NCI-H1694 (cell line): ENCODE data around the gene MAP4K4.

ENCODE experiments used
- DNase-seq: peaks from one replicate; lab custom pipeline; 2025; lab: John Stamatoyannopoulos, UW

MAP4K4 gene

GRCh38 chr2:101815739-101816391, 118.4 kb downstream of the MAP4K4 start:
- DNase-seq, result no peak

GRCh38 chr2:101816598-101816997, 119.1 kb downstream of the MAP4K4 start:
- DNase-seq, result no peak

- no peak for DNase-seq
These were observed 120.0 kb downstream of the MAP4K4 start for GRCh38 chr2:101817481-101817880.

GRCh38 chr2:101818531-101819451, 121.3 kb downstream of the MAP4K4 start:
- DNase-seq, result no peak

GRCh38 chr2:101820519-101820918, 123.0 kb downstream of the MAP4K4 start:
- no peak for DNase-seq

GRCh38 chr2:101821059-101821805, 123.7 kb downstream of the MAP4K4 start:
- no peak for DNase-seq

GRCh38 chr2:101821828-101822458, 124.4 kb downstream of the MAP4K4 start:
- DNase-seq, result no peak

- no peak for DNase-seq
These were observed 125.9 kb downstream of the MAP4K4 start for GRCh38 chr2:101823347-101823791.

- DNase-seq, result no peak
These were observed 126.4 kb downstream of the MAP4K4 start for GRCh38 chr2:101823859-101824258.

GRCh38 chr2:101826716-101827115, 129.2 kb downstream of the MAP4K4 start:
- DNase-seq, result no peak

- DNase-seq, result no peak
These were observed 129.7 kb downstream of the MAP4K4 start for GRCh38 chr2:101827246-101827645.

- no peak for DNase-seq
These were observed 130.8 kb downstream of the MAP4K4 start for GRCh38 chr2:101828257-101828656.

GRCh38 chr2:101828673-101829334, 131.3 kb downstream of the MAP4K4 start:
- DNase-seq, result no peak

- DNase-seq, result no peak
These were observed 131.9 kb downstream of the MAP4K4 start for GRCh38 chr2:101829429-101829828.

GRCh38 chr2:101830146-101830545, 132.6 kb downstream of the MAP4K4 start:
- no peak for DNase-seq

GRCh38 chr2:101830555-101830954, 133.0 kb downstream of the MAP4K4 start:
- DNase-seq, result no peak

GRCh38 chr2:101831351-101831865, 133.9 kb downstream of the MAP4K4 start:
- peak; percentile 72 for DNase-seq

GRCh38 chr2:101832114-101832513, 134.6 kb downstream of the MAP4K4 start:
- no peak for DNase-seq

- DNase-seq, result no peak
These were observed 136.5 kb downstream of the MAP4K4 start for GRCh38 chr2:101833890-101834523.

GRCh38 chr2:101837354-101837753, 139.8 kb downstream of the MAP4K4 start:
- DNase-seq, result no peak
